Sigmoid colon (tissue), 4 donors: Measurements from ENCODE around the gene ERP27.

Experiments
- POLR2A ChIP-seq, 2 donors: fragments of 450-650 bp; IDR thresholded peaks; one replicate each; pipeline ENCODE4 v1.6.1; 2016; ENCODE audit warnings: antibody characterized with exemption in 2 of 2, mild to moderate bottlenecking in 2 of 2, moderate library complexity in 2 of 2
- POLR2AphosphoS5 ChIP-seq, 4 donors: sonication (generic); formaldehyde crosslinking; IDR thresholded peaks; one replicate each; pipeline ENCODE4 v1.6.1; 2017; ENCODE audit warnings: antibody characterized with exemption in 4 of 4
- TF ChIP-seq, protein P1 (sequence below), 4 experiments: fragments of 450-650 bp in 3 of 4; fragments of 200-600 bp in 1 of 4; IDR thresholded peaks; one replicate each; pipeline ENCODE4 v1.5.1; 2016 to 2019; ENCODE audit warnings: antibody characterized with exemption in 4 of 4, mild to moderate bottlenecking in 3 of 4, moderate library complexity in 2 of 4

DNA sequence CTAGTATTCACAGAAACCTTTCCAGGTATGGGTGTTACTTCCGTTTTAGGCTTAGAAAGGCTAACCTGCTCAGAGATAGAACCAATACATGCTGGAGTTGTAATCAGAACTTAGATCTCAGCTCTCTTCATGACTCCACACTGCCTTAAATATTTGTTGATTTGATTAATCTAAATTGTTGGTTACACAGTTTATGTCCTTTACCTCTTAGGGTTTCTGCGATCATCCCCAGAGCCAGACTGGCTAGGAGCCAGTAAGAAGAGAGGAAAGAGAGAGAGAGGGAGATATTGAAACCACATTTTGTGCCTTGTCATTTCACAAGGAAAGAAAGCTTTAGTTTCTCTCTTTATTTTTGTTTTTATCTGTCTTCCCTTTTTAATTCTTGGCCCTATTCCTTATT, 35.9 kb downstream of the ERP27 start:
- TF ChIP-seq POLR2A (IDR thresholded peaks at IDR 0.05) (no peak), POLR2AphosphoS5 (IDR thresholded peaks at IDR 0.05) (no peak)
- TF ChIP-seq, protein P1, sequence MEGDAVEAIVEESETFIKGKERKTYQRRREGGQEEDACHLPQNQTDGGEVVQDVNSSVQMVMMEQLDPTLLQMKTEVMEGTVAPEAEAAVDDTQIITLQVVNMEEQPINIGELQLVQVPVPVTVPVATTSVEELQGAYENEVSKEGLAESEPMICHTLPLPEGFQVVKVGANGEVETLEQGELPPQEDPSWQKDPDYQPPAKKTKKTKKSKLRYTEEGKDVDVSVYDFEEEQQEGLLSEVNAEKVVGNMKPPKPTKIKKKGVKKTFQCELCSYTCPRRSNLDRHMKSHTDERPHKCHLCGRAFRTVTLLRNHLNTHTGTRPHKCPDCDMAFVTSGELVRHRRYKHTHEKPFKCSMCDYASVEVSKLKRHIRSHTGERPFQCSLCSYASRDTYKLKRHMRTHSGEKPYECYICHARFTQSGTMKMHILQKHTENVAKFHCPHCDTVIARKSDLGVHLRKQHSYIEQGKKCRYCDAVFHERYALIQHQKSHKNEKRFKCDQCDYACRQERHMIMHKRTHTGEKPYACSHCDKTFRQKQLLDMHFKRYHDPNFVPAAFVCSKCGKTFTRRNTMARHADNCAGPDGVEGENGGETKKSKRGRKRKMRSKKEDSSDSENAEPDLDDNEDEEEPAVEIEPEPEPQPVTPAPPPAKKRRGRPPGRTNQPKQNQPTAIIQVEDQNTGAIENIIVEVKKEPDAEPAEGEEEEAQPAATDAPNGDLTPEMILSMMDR (IDR thresholded peaks at IDR 0.05), result no peak
